GM13976 (cell line): ENCODE measurements around the gene NFIA.

Source experiments
- DNase-seq: peaks from one replicate; pipeline ENCODE4 v3.0.0; 2012; ENCODE audit warnings: low spot score
- CTCF ChIP-seq: IDR thresholded peaks from 2 replicates; pipeline ENCODE4 v1.5.1; 2012; ENCODE audit warnings: borderline replicate concordance, mild to moderate bottlenecking; ENCODE audit not compliant: insufficient read depth; ENCODE audit errors: extremely low read depth, missing control alignments, control extremely low read depth
- in situ Hi-C: fragments of 300-500 bp; cut with MboI; formaldehyde crosslinking; loops from one replicate; pipeline ENCODE4 v1.12.0; 2022; ENCODE audit warnings: low sequenced_read_pairs, mixed read lengths, inconsistent platforms; ENCODE audit not compliant: unreplicated experiment

The NFIA gene

GRCh38 chr1:61263905-61264824, 181.8 kb downstream of the NFIA start:
- in situ Hi-C loops = no loop called here
- TF ChIP-seq CTCF = no peak
- DNase-seq = no peak

GRCh38 chr1:61264825-61265242, 182.5 kb downstream of the NFIA start:
- TF ChIP-seq CTCF = no peak
- in situ Hi-C loops = no loop called here
- no peak for DNase-seq

- in situ Hi-C loops = no loop called here
- DNase-seq = no peak
- TF ChIP-seq CTCF = no peak
Observed at GRCh38 chr1:61265665-61266064, 183.3 kb downstream of the NFIA start.

GRCh38 chr1:61266738-61267137, 184.4 kb downstream of the NFIA start:
- TF ChIP-seq CTCF = no peak
- DNase-seq = no peak
- in situ Hi-C loops = no loop called here

GRCh38 chr1:61268546-61269240, 186.3 kb downstream of the NFIA start:
- in situ Hi-C loops = no loop called here
- no peak for DNase-seq
- no peak for TF ChIP-seq CTCF

GRCh38 chr1:61269602-61270001, 187.2 kb downstream of the NFIA start:
- no peak for TF ChIP-seq CTCF
- no peak for DNase-seq
- in situ Hi-C loops = no loop called here
